ENCODE measurements around the gene HSF2BP.

- TF ChIP-seq CTCF (IDR thresholded peaks at IDR 0.05) (no peak), POLR2A (IDR thresholded peaks at IDR 0.05) (no peak), EP300 (IDR thresholded peaks at IDR 0.05) (no peak)
Observed at GRCh38 chr21:43573921-43574320, 85.4 kb downstream of the HSF2BP start.

All from stomach (tissue), 4 donors.